Chondrocyte (in vitro differentiated cells): ENCODE data around the gene RFWD3. TPM values are rescaled to one million over a fixed set of nuclear protein-coding genes. Genes with fewer than 3 reads are reported as not detected.

Experiments used
- DNase-seq: peaks from one replicate; pipeline ENCODE4 v3.0.0; 2021; ENCODE audit warnings: mixed read lengths, low spot score
- H3K27ac Mint-ChIP-seq: one replicate; pipeline ENCODE4 v1.8.0; 2021; ENCODE audit warnings: mild to moderate bottlenecking, moderate library complexity, mixed read lengths; ENCODE audit not compliant: unreplicated experiment
- H3K27me3 Mint-ChIP-seq: 2 replicates; pipeline ENCODE4 v1.8.0; 2021; ENCODE audit warnings: low read depth, mixed read lengths
- H3K36me3 Mint-ChIP-seq: 2 replicates; pipeline ENCODE4 v1.8.0; 2021; ENCODE audit warnings: low read depth, mixed read lengths
- H3K4me1 Mint-ChIP-seq: 2 replicates; pipeline ENCODE4 v1.8.0; 2021; ENCODE audit warnings: low read depth, mild to moderate bottlenecking, mixed read lengths
- H3K4me3 Mint-ChIP-seq: one replicate; pipeline ENCODE4 v1.8.0; 2021; ENCODE audit warnings: mild to moderate bottlenecking, moderate library complexity, mixed read lengths; ENCODE audit not compliant: unreplicated experiment
- H3K9me3 Mint-ChIP-seq: 2 replicates; pipeline ENCODE4 v1.8.0; 2021; ENCODE audit warnings: low read depth, mixed read lengths
- total RNA-seq: library from RNA; stranded (reverse); gene quantifications from 3 replicates; pipeline ENCODE4 v1.2.1, GENCODE V29; 2021
- TF ChIP-seq, protein P1 (sequence below): fragments of 200-600 bp; sonication (generic); IDR thresholded peaks from 2 replicates; pipeline ENCODE4 v1.5.0; 2021; ENCODE audit warnings: antibody characterized with exemption, mild to moderate bottlenecking, moderate library complexity

Gene RFWD3
- total RNA-seq, 1 donor from 2014 or later: 23.2 TPM

DNA sequence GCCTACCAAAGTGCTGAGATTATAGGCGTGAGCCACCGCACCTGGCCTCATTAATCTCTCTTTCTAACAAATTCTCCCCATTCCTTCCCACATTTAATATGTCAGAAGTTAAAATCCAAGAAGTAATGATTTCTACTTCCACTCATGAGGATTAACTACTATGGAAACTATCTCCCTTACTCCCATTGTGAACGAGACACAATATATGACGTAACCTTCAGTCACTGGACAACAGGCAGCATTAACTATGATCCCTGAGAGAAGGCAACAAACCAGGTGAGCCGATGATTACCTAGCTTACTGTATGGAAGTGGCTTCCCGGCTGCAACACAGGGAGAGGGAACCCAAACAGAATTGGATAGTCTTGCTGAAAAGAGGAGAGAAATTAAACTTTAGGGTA is 79.7 kb downstream of the RFWD3 start:
- Mint-ChIP-seq H3K27me3 (no peaks in the 10 kb centered on the region), H3K27ac (no peak overlapping the region), H3K4me1 (peaks cover 41% of the 10 kb centered on the region), H3K9me3 (no peaks in the 10 kb centered on the region), H3K4me3 (no peak overlapping the region), H3K36me3 (no peaks in the 10 kb centered on the region)
- DNase-seq: no peak
- TF ChIP-seq, protein P1, sequence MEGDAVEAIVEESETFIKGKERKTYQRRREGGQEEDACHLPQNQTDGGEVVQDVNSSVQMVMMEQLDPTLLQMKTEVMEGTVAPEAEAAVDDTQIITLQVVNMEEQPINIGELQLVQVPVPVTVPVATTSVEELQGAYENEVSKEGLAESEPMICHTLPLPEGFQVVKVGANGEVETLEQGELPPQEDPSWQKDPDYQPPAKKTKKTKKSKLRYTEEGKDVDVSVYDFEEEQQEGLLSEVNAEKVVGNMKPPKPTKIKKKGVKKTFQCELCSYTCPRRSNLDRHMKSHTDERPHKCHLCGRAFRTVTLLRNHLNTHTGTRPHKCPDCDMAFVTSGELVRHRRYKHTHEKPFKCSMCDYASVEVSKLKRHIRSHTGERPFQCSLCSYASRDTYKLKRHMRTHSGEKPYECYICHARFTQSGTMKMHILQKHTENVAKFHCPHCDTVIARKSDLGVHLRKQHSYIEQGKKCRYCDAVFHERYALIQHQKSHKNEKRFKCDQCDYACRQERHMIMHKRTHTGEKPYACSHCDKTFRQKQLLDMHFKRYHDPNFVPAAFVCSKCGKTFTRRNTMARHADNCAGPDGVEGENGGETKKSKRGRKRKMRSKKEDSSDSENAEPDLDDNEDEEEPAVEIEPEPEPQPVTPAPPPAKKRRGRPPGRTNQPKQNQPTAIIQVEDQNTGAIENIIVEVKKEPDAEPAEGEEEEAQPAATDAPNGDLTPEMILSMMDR: no peak

DNA sequence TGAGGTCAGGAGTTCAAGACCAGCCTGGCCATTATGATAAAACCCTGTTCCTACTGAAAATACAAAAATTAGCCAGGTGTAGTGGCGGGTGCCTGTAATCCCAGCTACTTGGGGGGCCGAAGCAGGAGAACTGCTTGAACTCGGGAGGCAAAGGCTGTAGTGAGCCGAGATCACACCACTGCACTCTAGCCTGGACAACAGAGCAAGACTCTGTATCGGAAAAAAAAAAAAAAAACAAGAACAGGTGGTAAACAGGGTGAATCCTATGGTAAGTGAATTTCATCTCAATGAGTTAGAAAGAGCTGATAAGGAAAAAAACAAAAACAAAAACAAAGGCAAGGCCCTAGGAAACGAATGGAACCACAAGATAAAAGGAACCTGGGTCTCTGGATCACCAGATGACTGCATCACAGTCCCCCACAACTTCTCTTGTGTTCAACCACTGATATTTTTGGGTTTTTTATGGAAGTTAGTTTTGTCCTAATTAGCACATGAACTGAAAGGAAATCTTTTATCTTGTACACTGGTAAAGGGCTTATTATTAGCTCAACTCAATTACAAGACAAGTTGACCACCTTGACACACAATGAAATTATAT is 80.7 kb downstream of the RFWD3 start:
- no peaks in the 10 kb centered on the region for H3K36me3 Mint-ChIP-seq
- no peak overlapping the region for H3K27ac Mint-ChIP-seq

DNA sequence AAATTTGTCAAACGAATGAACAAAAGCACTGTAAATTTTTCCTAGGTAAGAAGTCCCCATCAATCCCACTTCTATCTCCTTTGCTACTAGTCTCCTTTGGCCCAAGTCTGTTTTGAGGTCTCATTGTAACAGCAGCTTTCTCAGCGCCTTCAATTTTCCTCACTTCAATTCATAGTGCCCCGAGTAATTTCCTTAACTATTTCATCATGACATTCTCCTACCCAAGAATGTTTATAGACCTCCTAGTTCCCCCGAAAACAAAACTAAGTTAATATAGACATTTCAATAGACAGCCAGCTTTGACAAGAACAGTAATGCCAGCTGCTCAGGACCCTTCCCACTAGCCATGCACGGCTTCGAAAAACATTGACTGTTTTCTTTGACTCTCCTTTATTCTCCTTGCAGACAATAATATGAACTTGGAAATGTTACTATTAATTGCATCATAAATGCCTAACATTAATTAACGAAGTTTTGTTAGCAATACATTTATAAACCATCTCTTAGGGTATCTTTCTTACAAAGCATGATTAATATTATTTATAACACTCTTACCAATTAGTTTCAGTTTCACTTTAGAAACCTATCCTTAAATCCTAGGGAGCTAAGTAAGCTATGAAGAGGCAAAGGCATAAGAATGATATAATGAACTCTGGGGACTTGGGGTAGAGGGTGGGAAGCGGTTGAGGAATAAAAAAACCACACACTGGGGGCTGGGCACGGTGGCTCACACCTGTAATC is 82.6 kb downstream of the RFWD3 start:
- peak overlapping the region; percentile 3 for H3K4me3 Mint-ChIP-seq
- no peaks in the 10 kb centered on the region for H3K9me3 Mint-ChIP-seq
- peaks cover 51% of the 10 kb centered on the region for H3K4me1 Mint-ChIP-seq
- H3K27me3 Mint-ChIP-seq: no peaks in the 10 kb centered on the region
- H3K27ac Mint-ChIP-seq: peak overlapping the region; percentile 73
- TF ChIP-seq, protein P1: no peak
- DNase-seq: no peak
- H3K36me3 Mint-ChIP-seq: no peaks in the 10 kb centered on the region

More for the DNA sequence above, 80.7 kb downstream of the RFWD3 start:
- Mint-ChIP-seq H3K27me3 (no peaks in the 10 kb centered on the region), H3K4me3 (no peak overlapping the region), H3K4me1 (peaks cover 46% of the 10 kb centered on the region), H3K9me3 (no peaks in the 10 kb centered on the region)
- TF ChIP-seq, protein P1: no peak
- no peak for DNase-seq

DNA sequence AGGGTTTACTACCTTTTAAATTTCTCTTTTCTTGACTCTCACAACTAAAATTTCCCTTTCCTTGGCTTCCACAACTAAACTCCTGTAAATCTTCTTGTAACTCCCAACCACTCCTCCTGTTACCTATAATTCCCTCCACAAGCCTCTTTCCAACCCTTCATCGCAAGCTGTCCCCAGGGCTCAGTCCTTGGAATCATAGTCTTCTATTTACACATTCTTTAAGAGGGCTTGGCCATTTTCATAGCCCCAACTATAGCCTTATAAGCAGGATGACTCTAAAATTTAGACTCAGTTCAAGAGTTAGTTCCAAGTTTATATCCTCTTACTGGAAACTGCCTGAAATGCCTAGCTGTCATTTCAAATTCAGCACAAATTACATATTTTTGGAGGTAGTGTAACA is 83.7 kb downstream of the RFWD3 start:
- peak overlapping the region; percentile 80 for H3K27ac Mint-ChIP-seq
- no peak overlapping the region for H3K4me3 Mint-ChIP-seq
- no peaks in the 10 kb centered on the region for H3K36me3 Mint-ChIP-seq
- TF ChIP-seq, protein P1: no peak
- H3K27me3 Mint-ChIP-seq: no peaks in the 10 kb centered on the region
- H3K9me3 Mint-ChIP-seq: no peaks in the 10 kb centered on the region
- H3K4me1 Mint-ChIP-seq: peaks cover 52% of the 10 kb centered on the region
- DNase-seq: no peak

DNA sequence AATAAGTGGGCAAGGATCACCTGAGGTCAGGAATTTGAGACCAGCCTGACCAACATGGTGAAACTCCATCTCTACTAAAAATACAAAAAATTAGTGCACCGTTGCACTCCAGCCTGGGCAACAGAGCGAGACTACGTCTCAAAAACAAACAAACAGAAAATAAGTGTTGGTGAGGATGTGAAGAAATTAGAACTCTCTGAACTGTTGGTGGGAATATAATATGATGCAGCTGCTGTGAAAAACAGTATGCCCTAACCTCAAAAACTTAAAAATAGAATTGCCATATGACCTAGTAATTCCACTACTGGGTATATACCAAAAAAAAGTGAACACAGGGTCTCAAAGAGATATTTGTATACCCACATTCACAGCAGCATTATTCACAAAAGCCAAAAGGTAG is 85.8 kb downstream of the RFWD3 start:
- TF ChIP-seq, protein P1: no peak
- no peak for DNase-seq
- no peak overlapping the region for H3K4me3 Mint-ChIP-seq
- peaks cover 60% of the 10 kb centered on the region for H3K4me1 Mint-ChIP-seq
- H3K27ac Mint-ChIP-seq: peak overlapping the region; percentile 87
- no peaks in the 10 kb centered on the region for H3K36me3 Mint-ChIP-seq
- no peaks in the 10 kb centered on the region for H3K9me3 Mint-ChIP-seq
- H3K27me3 Mint-ChIP-seq: no peaks in the 10 kb centered on the region
